ENCODE results near the gene UBE2V1.
"Not testable (repeated sequence)": the region's sequence is repeated elsewhere in the genome, so short reads cannot be mapped to it uniquely, and the experiment has no call there.

The UBE2V1 gene

GRCh38 chr20:50115041-50115512 is 2.1 kb upstream of the UBE2V1 start:
- DNase-seq (no peak), ATAC-seq (no peak)

- DNase-seq (no peak), ATAC-seq (no peak)
Observed at GRCh38 chr20:50113420-50114224, 672 bp upstream of the UBE2V1 start.

DNA sequence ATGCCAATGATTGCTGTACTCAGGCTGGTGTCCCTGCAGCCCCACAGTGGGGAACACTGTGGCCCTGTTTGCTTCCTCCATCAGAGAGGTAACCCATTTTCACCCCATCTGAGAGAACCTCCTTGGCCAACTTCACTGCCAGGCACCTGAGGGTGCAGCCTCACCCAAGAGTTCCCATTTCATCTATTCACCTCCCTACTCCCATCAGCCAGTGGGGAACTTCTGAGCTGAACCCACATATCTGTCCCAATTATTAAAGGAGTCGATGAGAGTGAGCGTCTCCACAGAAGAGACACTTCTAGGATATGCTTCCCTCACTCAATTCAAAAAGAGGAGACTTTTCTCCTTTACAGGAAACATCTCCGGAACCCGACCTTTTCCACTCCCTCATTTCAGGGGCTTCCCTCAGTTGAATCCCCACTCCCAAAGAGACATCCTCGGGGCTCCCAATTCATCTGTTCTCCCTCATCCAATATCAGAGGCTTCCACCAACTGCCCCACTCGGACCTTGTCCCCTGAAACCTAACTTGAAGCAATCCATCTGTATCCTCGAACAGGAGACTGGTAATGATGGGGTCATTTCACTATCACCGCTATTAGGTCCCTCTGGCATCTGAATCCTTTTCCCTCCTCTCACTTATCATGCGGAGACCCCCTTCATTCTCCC is 988 bp downstream of the UBE2V1 start:
- no peak for ATAC-seq
- DNase-seq, result no peak

DNA sequence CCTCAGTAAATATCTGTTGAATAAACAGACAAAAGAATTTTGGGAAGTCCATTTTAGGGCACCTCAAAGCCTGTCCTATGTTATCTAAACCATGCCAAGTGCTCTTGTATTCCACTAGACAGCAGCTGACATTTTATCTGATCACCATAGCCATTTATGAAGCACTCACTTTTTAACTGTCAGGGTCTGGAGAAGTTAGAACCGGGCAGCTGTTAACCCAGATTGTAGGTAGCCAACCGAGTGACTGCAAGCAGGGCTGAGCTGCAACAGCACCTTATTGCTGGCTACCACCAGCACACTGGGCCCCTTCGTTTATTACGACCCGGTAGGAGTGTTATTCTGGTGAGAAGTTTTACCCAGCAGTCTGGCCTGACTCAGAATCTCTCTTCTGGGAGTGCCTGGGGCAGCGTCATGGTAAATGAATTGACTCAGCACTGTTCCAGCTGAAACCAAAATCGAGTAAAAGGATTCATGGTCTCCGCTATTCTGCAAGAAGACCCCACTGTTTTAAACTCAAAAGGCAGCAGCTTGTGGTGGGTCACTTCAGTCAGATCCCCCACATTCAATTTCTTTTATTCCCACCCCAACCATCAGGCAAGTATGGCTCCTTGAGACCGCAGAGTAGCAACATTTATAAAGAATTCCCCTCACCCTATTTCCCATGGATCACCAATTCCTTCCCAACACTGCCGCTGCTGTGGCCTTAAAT is 1.7 kb downstream of the UBE2V1 start:
- ATAC-seq, result peak; percentile 34
- peak; percentile 62 for DNase-seq

DNA sequence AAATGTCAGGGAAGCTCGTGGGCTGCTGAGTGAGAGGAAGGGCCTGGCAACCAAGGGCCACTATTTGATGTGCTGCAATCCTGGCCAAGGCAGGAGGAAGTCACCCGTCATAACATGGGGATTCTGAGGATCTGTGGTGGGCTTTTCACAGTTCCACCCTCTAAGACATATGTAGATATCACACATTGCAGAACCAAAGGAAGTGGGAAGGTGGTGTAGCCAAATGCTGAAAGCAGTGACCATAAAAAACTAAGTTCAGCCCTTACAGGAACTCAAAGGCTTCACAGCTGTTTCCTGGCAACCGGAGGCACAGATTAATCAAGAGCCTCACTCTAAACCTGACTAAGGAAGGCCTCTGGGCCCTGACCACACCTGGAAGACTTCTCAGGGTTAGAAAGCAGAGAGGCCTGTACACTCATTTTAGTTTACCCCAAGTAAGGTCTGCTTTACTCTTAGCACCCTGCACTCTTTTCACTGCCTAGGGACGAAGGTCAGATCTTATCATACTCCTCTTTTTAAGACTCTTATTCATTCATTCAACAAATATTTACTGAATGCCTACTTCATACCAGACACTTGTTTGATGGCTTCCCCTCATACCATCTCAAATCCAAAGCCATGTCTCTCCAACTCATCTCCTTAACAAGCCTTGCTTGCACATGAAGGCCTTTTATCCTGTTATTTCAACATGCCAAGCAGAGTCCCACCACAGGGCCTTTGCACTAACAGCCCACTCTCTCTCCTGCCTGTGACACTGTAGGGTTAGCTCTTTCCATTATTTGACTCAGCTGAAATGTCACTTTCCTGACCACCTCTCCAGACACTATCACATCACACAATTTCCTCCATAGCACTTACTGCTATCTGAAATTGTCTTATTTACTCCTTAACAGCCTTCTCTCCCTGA is 2.6 kb downstream of the UBE2V1 start:
- peak; percentile 59 for ATAC-seq
- peak; percentile 57 for DNase-seq

GRCh38 chr20:50108556-50109235 is 4.3 kb downstream of the UBE2V1 start:
- DNase-seq (no peak), ATAC-seq (no peak)

GRCh38 chr20:50107796-50108331 is 5.1 kb downstream of the UBE2V1 start:
- DNase-seq (no peak), ATAC-seq (no peak)

- no peak for ATAC-seq
- DNase-seq, result no peak
Observed at GRCh38 chr20:50107086-50107660, 5.8 kb downstream of the UBE2V1 start.

DNA sequence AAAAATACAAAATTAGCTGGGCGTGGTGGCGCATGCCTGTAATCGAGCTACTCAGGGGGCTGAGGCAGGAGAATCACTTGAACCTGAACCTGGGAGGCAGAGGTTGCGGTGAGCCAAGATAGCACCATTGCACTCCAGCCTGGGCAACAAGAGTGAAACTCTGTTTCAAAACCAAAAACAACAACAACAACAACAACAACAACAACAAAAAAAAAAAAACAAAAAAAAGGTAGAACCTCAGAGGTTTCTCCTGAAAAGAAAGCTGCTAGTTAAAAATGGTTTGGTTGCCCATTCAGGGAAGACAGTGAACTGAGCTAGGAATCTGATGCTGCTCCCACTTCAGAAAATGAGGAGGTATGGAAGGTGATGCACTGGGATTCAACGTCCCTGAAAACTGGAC is 6.3 kb downstream of the UBE2V1 start:
- not testable (repeated sequence) for ATAC-seq, DNase-seq

DNA sequence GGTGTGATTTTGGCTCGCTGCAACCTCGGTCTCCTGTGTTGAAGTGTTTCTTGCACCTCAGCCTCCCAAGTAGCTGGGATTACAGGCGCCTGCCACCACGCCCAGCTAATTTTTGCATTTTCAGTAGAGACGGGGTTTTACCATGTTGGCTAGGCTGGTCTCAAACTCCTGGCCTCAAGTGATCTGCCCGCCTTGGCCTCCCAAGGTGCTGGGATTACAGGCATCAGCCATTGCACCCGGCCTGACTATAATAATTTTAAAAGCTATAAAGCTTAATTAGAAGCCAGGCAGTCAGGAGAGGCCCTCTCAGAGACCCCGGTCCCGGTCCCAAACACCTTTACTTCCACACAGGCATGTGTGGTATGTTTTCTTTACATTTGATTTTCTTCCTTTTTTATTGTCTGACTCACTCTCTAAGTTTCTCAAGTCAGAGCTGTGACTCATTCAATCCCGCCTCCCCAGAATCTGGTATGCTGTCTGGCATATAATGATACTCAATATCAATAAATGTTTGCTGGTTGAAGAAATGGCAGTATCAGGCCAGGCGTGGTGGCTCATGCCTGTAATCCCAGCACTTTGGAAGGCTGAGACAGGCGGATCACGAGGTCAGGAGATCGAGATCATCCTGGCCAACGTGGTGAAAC is 9.4 kb downstream of the UBE2V1 start:
- ATAC-seq, result peak; percentile 82
- peak; percentile 35 for DNase-seq

GRCh38 chr20:50102551-50102950 is 10.4 kb downstream of the UBE2V1 start:
- DNase-seq, ATAC-seq: not testable (repeated sequence)

DNA sequence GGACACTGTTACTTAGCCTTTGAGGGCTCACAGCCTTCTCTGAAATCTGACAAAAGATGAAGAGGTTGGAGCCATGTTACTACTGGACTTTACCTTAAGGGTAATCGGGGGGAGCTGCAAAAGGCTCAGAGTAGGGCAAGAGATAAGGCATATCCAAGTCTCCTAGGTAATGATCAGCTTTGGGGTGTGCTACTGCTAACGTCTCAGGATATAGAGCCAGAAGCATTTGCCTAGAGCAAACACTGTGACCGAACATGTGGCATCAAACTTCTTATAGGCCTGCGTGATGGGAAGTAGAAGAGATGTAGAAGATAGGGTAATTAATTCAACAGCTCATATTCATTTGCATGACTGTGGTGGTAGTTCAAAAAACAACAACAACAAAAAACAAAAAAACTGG is 11.1 kb downstream of the UBE2V1 start:
- DNase-seq (no peak), ATAC-seq (no peak)

GRCh38 chr20:50101281-50101680 is 11.7 kb downstream of the UBE2V1 start:
- DNase-seq (no peak), ATAC-seq (no peak)

GRCh38 chr20:50100552-50100951 is 12.4 kb downstream of the UBE2V1 start:
- ATAC-seq (no peak), DNase-seq (no peak)

DNA sequence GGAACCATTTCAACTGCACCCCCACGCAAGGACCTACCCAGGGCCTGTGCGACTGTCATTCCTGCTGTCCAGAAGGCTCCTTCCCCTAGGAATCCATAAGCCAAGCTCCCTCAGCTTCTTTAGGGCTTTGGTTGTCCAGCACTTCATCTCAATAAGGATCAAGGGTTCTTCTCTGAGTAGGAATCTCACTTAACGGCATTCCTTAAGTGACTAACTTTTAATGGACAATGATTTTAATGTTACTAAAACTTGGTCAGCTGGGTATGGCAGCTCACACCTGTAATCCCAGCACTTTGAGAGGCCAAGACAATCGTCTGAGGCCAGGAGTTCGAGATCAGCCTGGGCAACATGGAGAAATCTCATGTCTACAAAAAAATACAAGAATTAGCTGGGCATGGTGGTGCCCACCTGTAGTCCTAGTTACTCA is 13.4 kb downstream of the UBE2V1 start:
- ATAC-seq (no peak), DNase-seq (no peak)

DNA sequence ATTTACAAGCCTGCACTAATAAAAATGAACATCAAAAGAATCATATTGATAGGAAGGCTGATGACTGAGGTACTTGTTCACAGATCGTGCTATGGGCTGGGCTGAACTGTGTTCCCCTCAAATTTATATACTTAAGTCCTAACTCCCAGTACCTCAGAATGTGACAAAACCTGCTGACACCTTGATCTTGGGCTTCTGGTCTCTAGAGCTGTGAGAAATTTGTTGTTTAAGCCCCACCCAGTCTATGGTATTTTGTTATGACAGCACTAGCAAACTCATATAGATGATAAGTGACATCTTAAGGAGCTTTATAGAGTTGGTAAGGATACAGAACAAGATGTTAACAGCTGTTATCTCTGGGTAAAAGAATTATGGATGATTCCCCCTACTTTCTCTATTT is 13.8 kb downstream of the UBE2V1 start:
- DNase-seq (no peak), ATAC-seq (no peak)

DNA sequence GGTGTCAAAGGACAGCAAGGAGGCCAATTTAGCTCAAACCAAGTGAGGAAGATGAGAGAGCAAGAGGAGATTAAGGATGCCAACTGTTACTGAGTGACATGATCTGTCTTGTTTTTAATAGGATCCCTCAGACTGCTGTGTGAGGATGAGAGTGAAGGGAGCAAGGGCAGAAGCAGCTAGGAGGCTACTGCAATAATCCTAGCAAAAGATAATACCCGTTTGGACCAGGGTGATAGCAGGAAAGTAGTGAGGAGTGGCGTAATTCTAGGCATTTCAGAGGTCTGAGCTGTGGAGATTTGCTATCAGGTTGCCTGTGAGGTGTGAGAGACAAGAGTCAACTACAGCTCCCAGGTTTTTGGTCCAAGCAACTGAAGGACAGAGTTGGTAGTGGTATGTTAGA is 14.7 kb downstream of the UBE2V1 start:
- ATAC-seq (no peak), DNase-seq (no peak)

DNA sequence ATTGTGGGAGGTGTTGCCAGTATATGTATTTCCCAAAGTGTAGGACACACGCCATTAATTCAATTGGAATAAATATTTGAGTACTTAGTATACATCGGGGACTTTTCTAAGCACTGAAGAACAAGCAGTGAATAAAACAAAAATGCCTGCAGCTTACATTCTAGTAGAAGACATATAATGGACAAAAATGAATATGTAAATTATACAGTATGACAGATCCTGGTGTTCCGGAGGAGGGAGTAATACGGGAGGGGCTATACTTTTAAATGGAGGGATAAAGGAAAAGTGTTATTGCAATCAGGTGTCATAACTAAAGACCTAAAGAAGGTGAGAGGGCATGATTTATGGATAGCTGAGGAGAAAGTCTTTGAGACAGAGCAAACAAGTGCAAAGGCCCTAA is 15.1 kb downstream of the UBE2V1 start:
- no peak for DNase-seq

GRCh38 chr20:50096237-50096636 is 16.7 kb downstream of the UBE2V1 start:
- DNase-seq (no peak), ATAC-seq (no peak)

More for the DNA sequence above, 15.1 kb downstream of the UBE2V1 start:
- no peak for ATAC-seq

DNA sequence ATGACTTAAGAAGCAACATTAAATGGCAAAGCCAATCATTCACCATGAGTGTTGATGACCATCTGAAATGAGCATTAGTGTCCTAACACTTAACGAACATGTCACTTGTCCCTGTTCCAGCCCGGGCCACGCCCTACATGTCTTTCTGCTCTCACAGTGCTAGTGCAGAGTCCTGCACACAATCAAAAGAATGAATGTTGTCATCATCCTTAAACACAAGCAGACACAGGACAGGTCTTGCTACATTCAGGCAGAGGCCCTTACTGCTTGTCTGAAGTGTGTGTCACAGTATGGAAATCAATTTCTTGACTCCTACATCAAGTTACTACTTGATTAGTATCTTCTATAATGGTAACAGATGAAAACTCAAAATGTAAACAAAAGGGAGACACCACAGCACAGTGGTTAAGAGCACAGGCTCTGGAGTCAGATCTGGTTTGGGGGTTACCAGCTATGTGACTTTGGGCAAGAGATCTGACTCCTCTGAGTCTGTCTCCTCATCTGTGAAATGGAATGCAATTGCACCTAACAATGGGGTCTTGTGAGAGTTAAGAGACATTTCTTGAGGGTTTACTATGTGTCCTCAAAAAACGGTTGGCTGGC is 17.4 kb downstream of the UBE2V1 start:
- DNase-seq (no peak), ATAC-seq (no peak)
